IMR-90 (cell line): ENCODE measurements around the gene MCTP2. TPM values are rescaled to one million over a fixed set of nuclear protein-coding genes. Genes with fewer than 3 reads are reported as not detected.
A peak's percentile ranks its signal among the peaks of the same experiment; 100 is the strongest.

Source experiments
- ATAC-seq: fragments of 200-7000 bp; cut with Tn5 transposase; 2 replicates; pipeline ENCODE4 v1.9.1; 2020; ENCODE audit warnings: low read depth, mild to moderate bottlenecking, moderate library complexity
- BruUV-seq: library from RNA; stranded (reverse); fragments of 400-500 nt; replicated peaks from 2 replicates; lab custom pipeline; 2021; lab: Mats Ljungman, UMichigan
- CTCF ChIA-PET: fragments of 300-600 bp; formaldehyde crosslinking; extraction: SDS; loops from one replicate; lab custom pipeline; 2021; ENCODE audit warnings: antibody characterized with exemption; lab: Yijun Ruan, JAX
- POLR2A ChIA-PET: fragments of 300-600 bp; sonication (Branson Sonifier 250); formaldehyde crosslinking; loops from one replicate; lab custom pipeline; 2022; ENCODE audit warnings: antibody characterized with exemption; ENCODE audit not compliant: unreplicated experiment; lab: Charles Lee
- DNase-seq: peaks from one replicate; pipeline ENCODE4 v3.0.0; 2013
- H2AFZ ChIP-seq: replicated peaks from 2 replicates; pipeline ENCODE3; 2013; ENCODE audit warnings: low read length, mild to moderate bottlenecking; ENCODE audit not compliant: poor library complexity
- H2AK5ac ChIP-seq: 2 replicates; pipeline ENCODE4 v1.6.1; 2013; ENCODE audit warnings: low read depth, low read length, inconsistent platforms
- H2AK9ac ChIP-seq: replicated peaks from 2 replicates; pipeline ENCODE3; 2013; ENCODE audit warnings: mild to moderate bottlenecking, low read depth, low read length, moderate library complexity; ENCODE audit not compliant: poor library complexity
- H2BK120ac ChIP-seq: 2 replicates; pipeline ENCODE4 v1.6.1; 2013; ENCODE audit warnings: low read depth, low read length, inconsistent platforms
- H2BK15ac ChIP-seq: 3 replicates; pipeline ENCODE4 v1.6.1; 2013; ENCODE audit warnings: low read depth, low read length, inconsistent platforms
- H2BK20ac ChIP-seq: 2 replicates; pipeline ENCODE4 v1.6.1; 2013; ENCODE audit warnings: low read depth, mild to moderate bottlenecking, inconsistent platforms, low read length, moderate library complexity
- H2BK5ac ChIP-seq: 2 replicates; pipeline ENCODE4 v1.6.1; 2013; ENCODE audit warnings: mild to moderate bottlenecking, low read depth, low read length, inconsistent platforms; ENCODE audit not compliant: poor library complexity, severe bottlenecking
- H3K14ac ChIP-seq: replicated peaks from 2 replicates; pipeline ENCODE4 v1.6.1; 2013; ENCODE audit warnings: low read depth, low read length, inconsistent platforms
- H3K18ac ChIP-seq: 2 replicates; pipeline ENCODE4 v1.6.1; 2013; ENCODE audit warnings: low read depth, low read length, control low read depth
- H3K23ac ChIP-seq: 2 replicates; pipeline ENCODE4 v1.6.1; 2013; ENCODE audit warnings: low read depth, low read length, inconsistent platforms
- H3K27ac ChIP-seq: 2 replicates; pipeline ENCODE4 v1.5.1; 2013; ENCODE audit warnings: mild to moderate bottlenecking, control low read depth, low read length; ENCODE audit not compliant: insufficient read depth
- H3K27me3 ChIP-seq: 2 replicates; pipeline ENCODE4 v1.6.1; 2013; ENCODE audit warnings: low read length; ENCODE audit not compliant: control insufficient read depth, insufficient read depth
- H3K36me3 ChIP-seq: 2 replicates; pipeline ENCODE4 v1.6.1; 2013; ENCODE audit warnings: low read length, mixed read lengths; ENCODE audit not compliant: control insufficient read depth, insufficient read depth
- H3K4ac ChIP-seq: 2 replicates; pipeline ENCODE4 v1.6.1; 2013; ENCODE audit warnings: low read depth, low read length, inconsistent platforms
- H3K4me1 ChIP-seq: 2 replicates; pipeline ENCODE4 v1.6.1; 2013; ENCODE audit warnings: low read length, mixed read lengths; ENCODE audit not compliant: control insufficient read depth, insufficient read depth
- H3K4me2 ChIP-seq: 2 replicates; pipeline ENCODE4 v1.6.1; 2013; ENCODE audit warnings: low read depth, mild to moderate bottlenecking, control low read depth, low read length, moderate library complexity
- H3K4me3 ChIP-seq: 2 replicates; pipeline ENCODE4 v1.5.1; 2013; ENCODE audit warnings: low read depth, mild to moderate bottlenecking, control low read depth, low read length, moderate library complexity; ENCODE audit not compliant: insufficient read depth
- H3K56ac ChIP-seq: 2 replicates; pipeline ENCODE4 v1.6.1; 2013; ENCODE audit warnings: low read length, inconsistent platforms; ENCODE audit not compliant: insufficient read depth; ENCODE audit errors: extremely low read depth
- H3K79me1 ChIP-seq, 2 experiments: 2 replicates each; pipeline ENCODE4 v1.6.1; 2013; ENCODE audit warnings: low read length in 2 of 2, inconsistent platforms in 1 of 2, low read depth in 1 of 2
- H3K9ac ChIP-seq: 2 replicates; pipeline ENCODE4 v1.6.1; 2013; ENCODE audit warnings: low read depth, low read length, control low read depth
- H3K9me1 ChIP-seq: 2 replicates; pipeline ENCODE4 v1.6.1; 2013; ENCODE audit warnings: low read length, inconsistent platforms; ENCODE audit not compliant: insufficient read depth
- H3K9me3 ChIP-seq: 2 replicates; pipeline ENCODE4 v1.6.1; 2013; ENCODE audit warnings: low read length; ENCODE audit not compliant: control insufficient read depth, insufficient read depth
- H4K20me1 ChIP-seq: 2 replicates; pipeline ENCODE4 v1.6.1; 2013; ENCODE audit warnings: low read length, inconsistent platforms; ENCODE audit not compliant: insufficient read depth
- H4K5ac ChIP-seq: 2 replicates; pipeline ENCODE4 v1.6.1; 2013; ENCODE audit warnings: mild to moderate bottlenecking, low read depth, low read length, control low read depth
- H4K8ac ChIP-seq, 2 experiments: 2 replicates each; pipeline ENCODE4 v1.6.1; 2013; ENCODE audit warnings: low read depth in 2 of 2, low read length in 2 of 2, control low read depth in 1 of 2, inconsistent platforms in 1 of 2
- H4K91ac ChIP-seq: 2 replicates; pipeline ENCODE4 v1.6.1; 2013; ENCODE audit warnings: low read depth, low read length, inconsistent platforms; ENCODE audit not compliant: insufficient read depth
- BHLHE40 ChIP-seq: fragments of 150-350 bp; IDR thresholded peaks from 2 replicates; pipeline ENCODE4 v1.6.1; 2016; ENCODE audit warnings: mild to moderate bottlenecking, low read depth, low read length
- CEBPB ChIP-seq: IDR thresholded peaks from 2 replicates; pipeline ENCODE4 v1.6.1; 2012; ENCODE audit warnings: low read depth, low read length, improper control_type of control experiment
- CHD1 ChIP-seq: IDR thresholded peaks from 2 replicates; pipeline ENCODE4 v1.6.1; 2012; ENCODE audit warnings: low read depth, low read length, improper control_type of control experiment
- FOS ChIP-seq: fragments of 150-350 bp; IDR thresholded peaks from 2 replicates; pipeline ENCODE4 v1.6.1; 2016; ENCODE audit warnings: low read depth, low read length
- MAFK ChIP-seq: IDR thresholded peaks from 2 replicates; pipeline ENCODE4 v1.6.1; 2012; ENCODE audit warnings: low read depth, low read length, improper control_type of control experiment
- MAZ ChIP-seq: IDR thresholded peaks from 2 replicates; pipeline ENCODE4 v1.6.1; 2012; ENCODE audit warnings: low read depth, mild to moderate bottlenecking, low read length, improper control_type of control experiment, moderate library complexity, borderline replicate concordance
- MXI1 ChIP-seq: IDR thresholded peaks from 2 replicates; pipeline ENCODE4 v1.6.1; 2012; ENCODE audit warnings: low read depth, mild to moderate bottlenecking, low read length, moderate library complexity, borderline replicate concordance
- NFE2L2 ChIP-seq: fragments of 150-350 bp; IDR thresholded peaks from 2 replicates; pipeline ENCODE4 v1.6.1; 2016; ENCODE audit warnings: low read depth, mild to moderate bottlenecking, low read length
- POLR2A ChIP-seq: IDR thresholded peaks from 2 replicates; pipeline ENCODE4 v1.6.1; 2012; ENCODE audit warnings: mild to moderate bottlenecking, low read depth, low read length
- RAD21 ChIP-seq: IDR thresholded peaks from 2 replicates; pipeline ENCODE4 v1.6.1; 2012; ENCODE audit warnings: low read length, improper control_type of control experiment
- RCOR1 ChIP-seq: IDR thresholded peaks from 2 replicates; pipeline ENCODE4 v1.6.1; 2012; ENCODE audit warnings: mild to moderate bottlenecking, low read length, improper control_type of control experiment; ENCODE audit not compliant: insufficient replicate concordance
- RFX5 ChIP-seq: IDR thresholded peaks from 2 replicates; pipeline ENCODE4 v1.8.0; 2012; ENCODE audit warnings: low read depth, mild to moderate bottlenecking, low read length, moderate library complexity
- SMC3 ChIP-seq: fragments of 150-350 bp; IDR thresholded peaks from 2 replicates; pipeline ENCODE4 v1.6.1; 2016; ENCODE audit warnings: low read depth, mild to moderate bottlenecking, antibody characterized with exemption, low read length, moderate library complexity
- WGBS, 2 experiments: methylation state at CpG; one replicate each; pipeline versions ENCODE4 v1.1.5 to v1.1.7; 2013; ENCODE audit warnings: missing lambda C conversion rate in 2 of 2; ENCODE audit not compliant: insufficient read length in 1 of 2; ENCODE audit errors: extremely low coverage in 2 of 2; 5-methylcytosine and 5-hydroxymethylcytosine counted together
- dilution Hi-C: fragments of 300-500 bp; cut with HindIII; formaldehyde crosslinking; loops from one replicate; pipeline ENCODE4 v1.14.3; 2018; ENCODE audit warnings: low sequenced_read_pairs; ENCODE audit not compliant: unreplicated experiment
- in situ Hi-C: fragments of 300-500 bp; cut with MboI; formaldehyde crosslinking; loops from 3 replicates; pipeline ENCODE4 v1.14.3; 2019; ENCODE audit warnings: low sequenced_read_pairs, inconsistent platforms, mixed read lengths
- intact Hi-C: fragments of 100-400 bp; cut with micrococcal nuclease; formaldehyde crosslinking; loops from 2 replicates; pipeline ENCODE4 v1.10.0; 2022
- polyA plus RNA-seq, 3 experiments: library from polyadenylated mRNA; depleted of rRNA; stranded (reverse); fragments of >200 nt; gene quantifications; 2 replicates each; pipeline ENCODE4 v1.2.3, GENCODE V29; 2012; ENCODE audit warnings: low replicate concordance in 1 of 3
- total RNA-seq: library from RNA; depleted of rRNA; stranded (reverse); fragments of >200 nt; gene quantifications from 2 replicates; pipeline ENCODE4 v1.2.3, GENCODE V29; 2012
- TF ChIP-seq, protein P1 (sequence below): conservative IDR thresholded peaks from 2 replicates; pipeline ENCODE4 v1.5.1; 2012; ENCODE audit warnings: mild to moderate bottlenecking, low read depth, low read length, improper control_type of control experiment
- TF ChIP-seq, protein P2 (sequence below): fragments of 150-350 bp; IDR thresholded peaks from 2 replicates; pipeline ENCODE4 v1.6.1; 2016; ENCODE audit warnings: low read depth, mild to moderate bottlenecking, low read length, moderate library complexity, borderline replicate concordance
- TF ChIP-seq, protein P3 (sequence below): fragments of 150-350 bp; IDR thresholded peaks from 2 replicates; pipeline ENCODE4 v1.6.1; 2017; ENCODE audit warnings: mild to moderate bottlenecking, antibody characterized with exemption, low read length, low read depth

MCTP2 gene
- total and polyA plus RNA-seq, 2 of the 4 experiments (the other 2 are of a cell fraction) = 5.1 to 9.9 TPM

DNA sequence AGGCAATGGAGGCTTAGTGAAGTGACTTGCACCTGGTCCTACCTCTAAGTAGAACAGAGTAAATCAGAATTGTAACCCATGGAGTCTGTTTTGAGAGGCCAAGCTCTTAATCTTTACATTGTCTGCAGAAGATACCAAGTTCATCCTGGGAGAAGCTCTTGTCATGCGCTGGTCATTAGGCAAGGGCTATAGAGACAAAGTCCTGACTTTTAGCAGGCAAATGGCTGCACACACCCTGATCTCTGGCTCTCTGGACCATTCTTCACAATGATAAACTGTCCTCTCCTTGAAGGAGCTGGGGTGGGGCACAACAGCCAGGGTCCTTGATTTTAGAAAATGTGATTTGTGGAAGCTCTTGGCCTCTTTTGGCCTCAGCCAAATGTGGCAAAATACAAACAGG lies 65.4 kb downstream of the MCTP2 start:
- Histone ChIP-seq H3K9ac (no peak overlapping the region), H2AK5ac (no peak overlapping the region), H3K9me1 (peaks cover 3% of the 10 kb centered on the region), H3K4me3 (no peak overlapping the region), H3K9me3 (no peaks in the 10 kb centered on the region), H3K36me3 (no peaks in the 10 kb centered on the region), H3K27ac (no peak overlapping the region), H3K4me2 (no peak overlapping the region), H4K5ac (no peak overlapping the region), H3K27me3 (no peaks in the 10 kb centered on the region), H3K4me1 (peaks cover 4% of the 10 kb centered on the region), H4K8ac (no peak overlapping the region), H2AFZ (no peak overlapping the region), H3K79me1 (peaks cover 4 to 6% of the 10 kb centered on the region in 2 experiments; a peak in 2 of 4 replicates), H2BK15ac (0 out of 3 replicates have a peak overlapping the region, but pooled peaks have one; percentile 21), H4K91ac (no peak overlapping the region), H2BK5ac (no peak overlapping the region), H3K18ac (peak overlapping the region; percentile 75; the same call in 1 of the 2 replicates), H2AK9ac (no peak overlapping the region), H2BK20ac (no peak overlapping the region), H3K23ac (no peak overlapping the region), H3K4ac (no peak overlapping the region), H4K20me1 (no peaks in the 10 kb centered on the region), H2BK120ac (no peak overlapping the region), H3K14ac (no peak overlapping the region), H3K56ac (no peak overlapping the region)
- in situ Hi-C loops = no loop called here
- intact Hi-C loops = no loop called here
- ATAC-seq (no peak), DNase-seq (no peak)
- CTCF ChIA-PET = interaction anchor here (1.7 kb wide), 1 partner anchor 27 kb away, joined by 3 read pairs; no protein-coding TSS in a partner anchor
- POLR2A ChIA-PET = no interaction called here
- no TSS peak for BruUV-seq
- TF ChIP-seq SMC3 (no peak), BHLHE40 (no peak), FOS (no peak), MXI1 (no peak), RFX5 (no peak), RAD21 (no peak), RCOR1 (no peak), POLR2A (no peak), MAZ (no peak), MAFK (no peak), CEBPB (no peak), CHD1 (no peak), NFE2L2 (no peak)
- TF ChIP-seq, protein P1, sequence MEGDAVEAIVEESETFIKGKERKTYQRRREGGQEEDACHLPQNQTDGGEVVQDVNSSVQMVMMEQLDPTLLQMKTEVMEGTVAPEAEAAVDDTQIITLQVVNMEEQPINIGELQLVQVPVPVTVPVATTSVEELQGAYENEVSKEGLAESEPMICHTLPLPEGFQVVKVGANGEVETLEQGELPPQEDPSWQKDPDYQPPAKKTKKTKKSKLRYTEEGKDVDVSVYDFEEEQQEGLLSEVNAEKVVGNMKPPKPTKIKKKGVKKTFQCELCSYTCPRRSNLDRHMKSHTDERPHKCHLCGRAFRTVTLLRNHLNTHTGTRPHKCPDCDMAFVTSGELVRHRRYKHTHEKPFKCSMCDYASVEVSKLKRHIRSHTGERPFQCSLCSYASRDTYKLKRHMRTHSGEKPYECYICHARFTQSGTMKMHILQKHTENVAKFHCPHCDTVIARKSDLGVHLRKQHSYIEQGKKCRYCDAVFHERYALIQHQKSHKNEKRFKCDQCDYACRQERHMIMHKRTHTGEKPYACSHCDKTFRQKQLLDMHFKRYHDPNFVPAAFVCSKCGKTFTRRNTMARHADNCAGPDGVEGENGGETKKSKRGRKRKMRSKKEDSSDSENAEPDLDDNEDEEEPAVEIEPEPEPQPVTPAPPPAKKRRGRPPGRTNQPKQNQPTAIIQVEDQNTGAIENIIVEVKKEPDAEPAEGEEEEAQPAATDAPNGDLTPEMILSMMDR = no peak
- TF ChIP-seq, protein P2, sequence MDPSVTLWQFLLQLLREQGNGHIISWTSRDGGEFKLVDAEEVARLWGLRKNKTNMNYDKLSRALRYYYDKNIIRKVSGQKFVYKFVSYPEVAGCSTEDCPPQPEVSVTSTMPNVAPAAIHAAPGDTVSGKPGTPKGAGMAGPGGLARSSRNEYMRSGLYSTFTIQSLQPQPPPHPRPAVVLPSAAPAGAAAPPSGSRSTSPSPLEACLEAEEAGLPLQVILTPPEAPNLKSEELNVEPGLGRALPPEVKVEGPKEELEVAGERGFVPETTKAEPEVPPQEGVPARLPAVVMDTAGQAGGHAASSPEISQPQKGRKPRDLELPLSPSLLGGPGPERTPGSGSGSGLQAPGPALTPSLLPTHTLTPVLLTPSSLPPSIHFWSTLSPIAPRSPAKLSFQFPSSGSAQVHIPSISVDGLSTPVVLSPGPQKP = no peak
- TF ChIP-seq, protein P3, sequence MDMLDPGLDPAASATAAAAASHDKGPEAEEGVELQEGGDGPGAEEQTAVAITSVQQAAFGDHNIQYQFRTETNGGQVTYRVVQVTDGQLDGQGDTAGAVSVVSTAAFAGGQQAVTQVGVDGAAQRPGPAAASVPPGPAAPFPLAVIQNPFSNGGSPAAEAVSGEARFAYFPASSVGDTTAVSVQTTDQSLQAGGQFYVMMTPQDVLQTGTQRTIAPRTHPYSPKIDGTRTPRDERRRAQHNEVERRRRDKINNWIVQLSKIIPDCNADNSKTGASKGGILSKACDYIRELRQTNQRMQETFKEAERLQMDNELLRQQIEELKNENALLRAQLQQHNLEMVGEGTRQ = no peak
- dilution Hi-C loops = no loop called here
- WGBS, 2 experiments = 80% methylated on average over 1 of the region's 1 CpG; no CpG with 5 or more reads in 1 of the 2 experiments
